ENCODE data around the gene MVK. TPM values are rescaled to one million over a fixed set of nuclear protein-coding genes. Genes with fewer than 3 reads are reported as not detected.

The MVK gene
- total and polyA plus RNA-seq, 3 donors from 2014 or later: 49.8 to 63.6 (median 63.1) TPM

DNA sequence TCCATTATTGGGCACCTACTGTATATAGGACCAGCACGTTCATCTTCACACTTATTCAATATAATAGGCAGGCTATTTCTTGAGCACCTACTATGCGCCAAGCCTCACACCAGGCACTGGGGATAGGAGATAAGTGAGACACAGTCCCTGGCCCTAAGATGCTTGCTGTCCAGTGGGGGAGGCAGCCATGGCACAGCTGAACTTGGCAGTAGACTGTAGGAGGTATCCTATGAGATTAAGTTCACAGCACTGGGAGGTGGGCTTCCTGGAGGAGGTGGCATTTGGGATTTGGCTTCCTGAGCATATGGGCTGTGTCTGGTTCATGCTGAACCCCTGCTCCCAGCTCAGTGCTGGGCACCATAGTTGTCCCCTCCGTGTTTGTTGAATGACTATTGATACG lies 65.1 kb downstream of the MVK start:
- Histone ChIP-seq H3K27me3 (no peaks in the 10 kb centered on the region), H3K27ac (no peak overlapping the region), H3K36me3 (ENCODE audit: low read depth, missing control alignments) (no peaks in the 10 kb centered on the region), H3K9me3 (no peaks in the 10 kb centered on the region), H3K4me1 (no peaks in the 10 kb centered on the region), H3K4me3 (no peak overlapping the region)
- 73 to 79% methylated on average over 3 to 4 of the region's 4 CpGs for whole genome bisulfite sequencing, 2 donors
- no peak for TF ChIP-seq POLR2A (IDR thresholded peaks at IDR 0.05)
- TF ChIP-seq, protein P1, sequence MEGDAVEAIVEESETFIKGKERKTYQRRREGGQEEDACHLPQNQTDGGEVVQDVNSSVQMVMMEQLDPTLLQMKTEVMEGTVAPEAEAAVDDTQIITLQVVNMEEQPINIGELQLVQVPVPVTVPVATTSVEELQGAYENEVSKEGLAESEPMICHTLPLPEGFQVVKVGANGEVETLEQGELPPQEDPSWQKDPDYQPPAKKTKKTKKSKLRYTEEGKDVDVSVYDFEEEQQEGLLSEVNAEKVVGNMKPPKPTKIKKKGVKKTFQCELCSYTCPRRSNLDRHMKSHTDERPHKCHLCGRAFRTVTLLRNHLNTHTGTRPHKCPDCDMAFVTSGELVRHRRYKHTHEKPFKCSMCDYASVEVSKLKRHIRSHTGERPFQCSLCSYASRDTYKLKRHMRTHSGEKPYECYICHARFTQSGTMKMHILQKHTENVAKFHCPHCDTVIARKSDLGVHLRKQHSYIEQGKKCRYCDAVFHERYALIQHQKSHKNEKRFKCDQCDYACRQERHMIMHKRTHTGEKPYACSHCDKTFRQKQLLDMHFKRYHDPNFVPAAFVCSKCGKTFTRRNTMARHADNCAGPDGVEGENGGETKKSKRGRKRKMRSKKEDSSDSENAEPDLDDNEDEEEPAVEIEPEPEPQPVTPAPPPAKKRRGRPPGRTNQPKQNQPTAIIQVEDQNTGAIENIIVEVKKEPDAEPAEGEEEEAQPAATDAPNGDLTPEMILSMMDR (IDR thresholded peaks at IDR 0.05): no peak
- no peak for DNase-seq
- intact Hi-C loops (cut with DNase I; ENCODE audit: low total_unique reads): no loop called here

DNA sequence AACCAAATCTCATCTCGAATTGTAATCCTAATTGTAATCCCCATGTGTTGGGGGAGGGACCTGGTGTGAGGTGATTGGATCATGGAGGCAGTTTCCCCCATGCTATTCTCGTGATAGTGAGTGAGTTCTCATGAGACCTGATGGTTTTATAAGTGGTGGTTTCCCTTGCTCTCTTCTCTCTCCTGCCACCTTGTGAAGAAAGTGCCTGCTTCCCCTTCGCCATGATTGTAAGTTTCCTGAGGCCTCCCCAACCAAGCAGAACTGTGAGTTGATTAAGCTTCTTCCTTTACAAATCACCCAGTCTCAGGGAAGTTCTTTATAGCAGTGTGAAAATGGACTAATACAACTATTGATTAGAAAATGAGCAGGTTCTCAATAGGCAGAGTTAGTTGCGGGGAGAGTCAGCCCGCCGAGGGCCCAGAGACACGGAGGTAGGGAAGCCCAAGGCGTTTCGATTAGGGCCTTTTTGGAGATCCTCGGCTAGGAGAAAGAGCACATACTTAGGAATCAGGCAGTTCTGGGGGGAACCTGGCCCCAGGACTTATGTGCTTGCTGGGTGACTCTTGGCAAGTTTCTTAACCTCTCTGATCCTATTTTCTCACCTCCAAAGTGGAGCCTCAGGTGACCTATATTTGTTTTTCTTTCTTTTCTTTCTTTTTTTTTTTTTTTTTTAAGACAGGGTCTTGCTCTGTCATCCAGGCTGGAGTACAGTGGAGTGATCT lies 65.7 kb downstream of the MVK start:
- no peaks in the 10 kb centered on the region for H3K36me3 ChIP-seq (ENCODE audit: low read depth, missing control alignments)
- H3K4me3 ChIP-seq: no peak overlapping the region
- intact Hi-C loops (cut with DNase I; ENCODE audit: low total_unique reads): no loop called here
- WGBS, 2 donors: 78 to 89% methylated on average over 10 of the region's 10 CpGs
- TF ChIP-seq, protein P1 (IDR thresholded peaks at IDR 0.05): no peak
- no peak for TF ChIP-seq POLR2A (IDR thresholded peaks at IDR 0.05)
- H3K4me1 ChIP-seq: no peaks in the 10 kb centered on the region
- no peaks in the 10 kb centered on the region for H3K27me3 ChIP-seq
- DNase-seq: no peak
- no peaks in the 10 kb centered on the region for H3K9me3 ChIP-seq
- no peak overlapping the region for H3K27ac ChIP-seq

DNA sequence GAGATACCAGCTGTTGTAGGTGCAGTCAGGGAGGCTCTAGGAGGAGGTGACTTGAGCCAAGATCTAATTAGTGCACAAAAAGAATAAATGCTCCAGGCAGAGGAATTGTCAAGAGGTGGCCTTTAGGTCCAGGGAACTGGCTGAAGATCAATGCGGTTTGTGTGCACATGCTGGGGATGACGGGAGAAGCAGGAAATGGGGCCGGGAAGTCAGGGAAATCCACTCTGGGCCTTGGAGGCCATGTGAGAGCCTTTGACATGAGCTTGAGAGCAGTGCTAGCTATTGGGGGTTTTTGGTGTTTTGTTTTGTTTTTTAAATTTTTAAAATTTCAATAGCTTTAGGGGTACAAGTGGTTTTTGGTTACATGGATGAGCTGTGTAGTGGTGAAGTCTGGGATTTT lies 67.4 kb downstream of the MVK start:
- Histone ChIP-seq H3K36me3 (ENCODE audit: low read depth, missing control alignments) (no peaks in the 10 kb centered on the region), H3K4me1 (no peaks in the 10 kb centered on the region), H3K27ac (no peak overlapping the region), H3K4me3 (no peak overlapping the region), H3K9me3 (no peaks in the 10 kb centered on the region), H3K27me3 (no peaks in the 10 kb centered on the region)
- intact Hi-C loops (cut with DNase I; ENCODE audit: low total_unique reads): no loop called here
- no peak for TF ChIP-seq POLR2A (IDR thresholded peaks at IDR 0.05)
- TF ChIP-seq, protein P1 (IDR thresholded peaks at IDR 0.05): no peak
- WGBS, 2 donors: 78% methylated on average over 3 of the region's 3 CpGs
- no peak for DNase-seq

DNA sequence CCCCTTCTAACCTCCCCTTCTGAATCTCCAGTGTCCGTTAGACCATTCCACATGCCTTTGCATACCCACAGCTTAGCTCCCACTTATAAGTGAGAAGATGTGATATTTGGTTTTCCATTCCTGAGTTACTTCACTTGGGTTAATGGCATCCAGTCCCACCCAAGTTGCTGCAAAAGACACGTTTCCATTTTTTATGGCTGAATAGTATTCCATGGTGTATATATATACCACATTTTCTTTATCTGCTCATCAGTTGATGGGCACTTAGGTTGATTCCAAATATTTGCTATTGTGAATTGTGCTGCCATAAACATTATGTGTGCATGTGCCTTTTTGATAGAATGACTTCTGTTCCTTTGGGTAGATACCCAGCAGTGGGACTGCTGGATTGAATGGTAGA lies 67.8 kb downstream of the MVK start:
- Histone ChIP-seq H3K4me1 (no peaks in the 10 kb centered on the region), H3K27ac (no peak overlapping the region), H3K9me3 (no peaks in the 10 kb centered on the region), H3K4me3 (no peak overlapping the region), H3K27me3 (no peaks in the 10 kb centered on the region), H3K36me3 (ENCODE audit: low read depth, missing control alignments) (no peaks in the 10 kb centered on the region)
- DNase-seq: no peak
- whole genome bisulfite sequencing, 2 donors: 80 to 93% methylated on average over 2 of the region's 2 CpGs
- intact Hi-C loops (cut with DNase I; ENCODE audit: low total_unique reads): no loop called here
- TF ChIP-seq POLR2A (IDR thresholded peaks at IDR 0.05): no peak
- TF ChIP-seq, protein P1 (IDR thresholded peaks at IDR 0.05): no peak
